Upper lobe of left lung (tissue), 6 donors: ENCODE data around the gene PLGRKT. TPM values are rescaled to one million over a fixed set of nuclear protein-coding genes. Genes with fewer than 3 reads are reported as not detected.

Experiments used
- ATAC-seq, 2 donors: fragments of 200-7000 bp; cut with Tn5 transposase; one replicate each; pipeline ENCODE4 v1.9.1; 2022; ENCODE audit warnings: mild to moderate bottlenecking in 2 of 2, moderate library complexity in 2 of 2; ENCODE audit not compliant: low FRiP score in 2 of 2
- DNase-seq, 2 donors: peaks; one replicate each; pipeline ENCODE4 v3.0.0-alpha.2; 2019 to 2020
- H3K27ac ChIP-seq, 4 donors: fragments of 200-600 bp; sonication (generic); one replicate each; pipeline ENCODE4 v1.5.1; 2016 to 2019
- H3K27me3 ChIP-seq, 4 donors: fragments of 200-600 bp; sonication (generic); one replicate each; pipeline ENCODE4 v1.5.1; 2017 to 2019
- H3K36me3 ChIP-seq, 4 donors: fragments of 200-600 bp; sonication (generic); one replicate each; pipeline ENCODE4 v1.5.1; 2016 to 2019
- H3K4me1 ChIP-seq, 4 donors: fragments of 200-600 bp; sonication (generic); one replicate each; pipeline ENCODE4 v1.5.1; 2018 to 2019
- H3K4me3 ChIP-seq, 4 donors: fragments of 200-600 bp; sonication (generic); one replicate each; pipeline ENCODE4 v1.5.1; 2017 to 2019; ENCODE audit warnings: mild to moderate bottlenecking in 2 of 4, moderate library complexity in 1 of 4
- H3K9me3 ChIP-seq, 4 donors: fragments of 200-600 bp; sonication (generic); one replicate each; pipeline ENCODE4 v1.5.1; 2018 to 2019
- CTCF ChIP-seq, 6 experiments: fragments of 450-650 bp in 4 of 6; fragments of 200-600 bp in 2 of 6; sonication (generic) in 2 of 6; IDR thresholded peaks; one replicate each; pipeline ENCODE4 v1.5.1; 2016 to 2019; ENCODE audit warnings: antibody characterized with exemption in 6 of 6
- EP300 ChIP-seq, 4 donors: sonication (generic); formaldehyde crosslinking; IDR thresholded peaks; one replicate each; pipeline ENCODE4 v1.5.1; 2017; ENCODE audit warnings: antibody characterized with exemption in 4 of 4, control low read depth in 2 of 4
- POLR2A ChIP-seq, 4 donors: fragments of 450-650 bp; IDR thresholded peaks; one replicate each; pipeline ENCODE4 v1.5.1; 2016 to 2017; ENCODE audit warnings: antibody characterized with exemption in 4 of 4, mild to moderate bottlenecking in 2 of 4
- POLR2AphosphoS5 ChIP-seq, 2 donors: sonication (generic); formaldehyde crosslinking; IDR thresholded peaks; one replicate each; pipeline ENCODE4 v1.5.1; 2017; ENCODE audit warnings: antibody characterized with exemption in 2 of 2
- WGBS, 2 donors: methylation state at CpG; one replicate each; pipeline ENCODE4 v1.1.5; 2017 to 2018; 5-methylcytosine and 5-hydroxymethylcytosine counted together
- total RNA-seq, 6 donors: library from RNA; depleted of rRNA in 4 of 6; stranded (reverse); fragments of >200 nt in 4 of 6; gene quantifications; one replicate each; pipeline versions ENCODE4 v1.1.0 to v1.2.1, GENCODE V29; 2016 to 2021
- donor health status: DM: no; HTN: no; CAD: no; lungs with moderate emphysema.
- donor health status: DM: no; HTN: yes; CAD: no; lungs with severe emphysema.

The PLGRKT gene
- total RNA-seq, 6 donors from 2014 or later, result 3.1 to 19.3 (median 14.4) TPM

GRCh38 chr9:5427005-5427404 lies 10.7 kb downstream of the PLGRKT start:
- TF ChIP-seq CTCF (IDR thresholded peaks at IDR 0.05) (no peak), EP300 (IDR thresholded peaks at IDR 0.05) (no peak), POLR2A (IDR thresholded peaks at IDR 0.05) (no peak), POLR2AphosphoS5 (IDR thresholded peaks at IDR 0.05) (no peak)
- Histone ChIP-seq H3K4me1 (no peaks in the 10 kb centered on the region), H3K27me3 (no peaks in the 10 kb centered on the region), H3K27ac (no peak overlapping the region), H3K36me3 (peaks cover 0 to 15% (median 0%) of the 10 kb centered on the region in 4 donors), H3K4me3 (no peak overlapping the region), H3K9me3 (no peaks in the 10 kb centered on the region)
- no peak for ATAC-seq
- no peak for DNase-seq

- H3K27ac ChIP-seq, result no peak overlapping the region
- H3K4me1 ChIP-seq, result no peaks in the 10 kb centered on the region
- H3K27me3 ChIP-seq, result no peaks in the 10 kb centered on the region
- DNase-seq, result no peak
- no peak for TF ChIP-seq POLR2A (IDR thresholded peaks at IDR 0.05)
- peak; percentile 31 to 52 (median 38) for TF ChIP-seq CTCF (IDR thresholded peaks at IDR 0.05)
- no peak for TF ChIP-seq EP300 (IDR thresholded peaks at IDR 0.05)
- WGBS, 2 donors, result 64 to 94% methylated on average over 2 of the region's 2 CpGs
- ATAC-seq, result no peak
- H3K4me3 ChIP-seq, result no peak overlapping the region
- H3K9me3 ChIP-seq, result no peaks in the 10 kb centered on the region
- H3K36me3 ChIP-seq, result peaks cover 0 to 6% (median 0%) of the 10 kb centered on the region in 4 donors
Measured at GRCh38 chr9:5425006-5425628, 12.6 kb downstream of the PLGRKT start.

- ATAC-seq (no peak), DNase-seq (no peak)
- Histone ChIP-seq H3K4me1 (no peaks in the 10 kb centered on the region), H3K36me3 (peaks cover 0 to 13% (median 6%) of the 10 kb centered on the region in 4 donors), H3K9me3 (no peaks in the 10 kb centered on the region), H3K27ac (no peak overlapping the region), H3K4me3 (no peak overlapping the region), H3K27me3 (no peaks in the 10 kb centered on the region)
- WGBS, 2 donors, result 93 to 95% methylated on average over 1 of the region's 1 CpG
- TF ChIP-seq CTCF (IDR thresholded peaks at IDR 0.05), result no peak
- no peak for TF ChIP-seq POLR2AphosphoS5 (IDR thresholded peaks at IDR 0.05)
- TF ChIP-seq EP300 (IDR thresholded peaks at IDR 0.05), result no peak
- no peak for TF ChIP-seq POLR2A (IDR thresholded peaks at IDR 0.05)
Measured at GRCh38 chr9:5422276-5422675, 15.4 kb downstream of the PLGRKT start.

GRCh38 chr9:5421163-5421562 lies 16.6 kb downstream of the PLGRKT start:
- DNase-seq (no peak), ATAC-seq (no peak)
- Histone ChIP-seq H3K4me3 (no peak overlapping the region), H3K27ac (no peak overlapping the region), H3K4me1 (no peaks in the 10 kb centered on the region), H3K27me3 (no peaks in the 10 kb centered on the region), H3K9me3 (no peaks in the 10 kb centered on the region), H3K36me3 (peaks cover 0 to 9% (median 6%) of the 10 kb centered on the region in 4 donors)
- no peak for TF ChIP-seq POLR2A (IDR thresholded peaks at IDR 0.05)
- TF ChIP-seq POLR2AphosphoS5 (IDR thresholded peaks at IDR 0.05), result no peak
- no peak for TF ChIP-seq EP300 (IDR thresholded peaks at IDR 0.05)
- no peak for TF ChIP-seq CTCF (IDR thresholded peaks at IDR 0.05)
- WGBS, 2 donors, result 83 to 91% methylated on average over 2 of the region's 2 CpGs

- TF ChIP-seq POLR2A (IDR thresholded peaks at IDR 0.05) (no peak), CTCF (IDR thresholded peaks at IDR 0.05) (no peak), EP300 (IDR thresholded peaks at IDR 0.05) (no peak), POLR2AphosphoS5 (IDR thresholded peaks at IDR 0.05) (no peak)
- H3K4me1 ChIP-seq, result no peaks in the 10 kb centered on the region
- H3K9me3 ChIP-seq, result no peaks in the 10 kb centered on the region
- no peak for DNase-seq
- H3K27me3 ChIP-seq, result no peaks in the 10 kb centered on the region
- no peak for ATAC-seq
- no peak overlapping the region for H3K27ac ChIP-seq
- H3K4me3 ChIP-seq, result no peak overlapping the region
- peaks cover 0 to 9% (median 6%) of the 10 kb centered on the region in 4 donors for H3K36me3 ChIP-seq
Measured at GRCh38 chr9:5419987-5420386, 17.7 kb downstream of the PLGRKT start.
